Stimulated activated CD4-positive, alpha-beta T cell treated with anti-CD3 and anti-CD28 coated beads, Interleukin-15, amount 100 ng/mL, for 24 hours (primary cell): Measurements from ENCODE around the gene IP6K2.

ENCODE experiments used
- DNase-seq: peaks from one replicate; pipeline ENCODE4 v3.0.0-alpha.2; 2020

The IP6K2 gene

DNA sequence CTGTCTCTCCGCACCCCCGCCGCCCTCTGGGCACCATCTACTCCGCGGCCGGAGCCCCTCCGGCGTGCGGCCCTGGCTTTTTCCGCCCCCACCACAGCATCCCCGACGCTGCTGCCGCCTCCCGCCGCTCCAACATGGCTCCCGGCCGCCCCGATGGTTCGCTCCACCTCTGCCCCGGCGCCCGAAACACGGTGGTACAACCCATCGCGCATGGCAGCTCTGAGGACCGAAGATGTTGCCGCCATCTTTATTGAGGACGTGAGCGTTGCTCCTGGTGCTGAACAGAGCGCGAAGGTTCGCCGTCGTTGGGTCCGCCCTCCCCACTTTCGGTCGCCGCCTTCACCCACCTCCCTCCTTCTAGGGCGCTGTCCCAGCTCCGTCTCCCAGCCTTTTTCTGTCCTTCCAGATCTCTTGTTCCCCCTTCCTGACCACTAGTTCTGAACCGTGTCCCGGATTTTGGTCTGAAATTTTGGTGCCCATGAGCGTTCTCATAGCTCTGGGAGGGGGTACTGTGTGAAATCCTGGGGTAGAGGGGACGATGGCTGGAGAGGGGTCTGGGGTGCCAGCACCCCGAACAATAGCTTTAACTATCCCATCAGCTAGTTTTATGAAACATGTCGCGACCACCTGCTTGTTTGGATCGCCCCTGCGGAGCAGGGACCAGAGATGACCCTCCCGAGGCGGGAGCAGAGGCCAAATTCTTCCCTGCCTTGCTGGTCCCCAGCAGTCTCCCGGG is 54.1 kb downstream of the IP6K2 start, which contains the start of gene CELSR3:
TSS of gene CELSR3 (minus strand) at position 134 of the 736 bp plus-strand sequence. CDS start 252 bp downstream, outside the sequence.
- DNase-seq, result peak; percentile 75

GRCh38 chr3:48662145-48662752 is 54.8 kb downstream of the IP6K2 start:
- no peak for DNase-seq

DNA sequence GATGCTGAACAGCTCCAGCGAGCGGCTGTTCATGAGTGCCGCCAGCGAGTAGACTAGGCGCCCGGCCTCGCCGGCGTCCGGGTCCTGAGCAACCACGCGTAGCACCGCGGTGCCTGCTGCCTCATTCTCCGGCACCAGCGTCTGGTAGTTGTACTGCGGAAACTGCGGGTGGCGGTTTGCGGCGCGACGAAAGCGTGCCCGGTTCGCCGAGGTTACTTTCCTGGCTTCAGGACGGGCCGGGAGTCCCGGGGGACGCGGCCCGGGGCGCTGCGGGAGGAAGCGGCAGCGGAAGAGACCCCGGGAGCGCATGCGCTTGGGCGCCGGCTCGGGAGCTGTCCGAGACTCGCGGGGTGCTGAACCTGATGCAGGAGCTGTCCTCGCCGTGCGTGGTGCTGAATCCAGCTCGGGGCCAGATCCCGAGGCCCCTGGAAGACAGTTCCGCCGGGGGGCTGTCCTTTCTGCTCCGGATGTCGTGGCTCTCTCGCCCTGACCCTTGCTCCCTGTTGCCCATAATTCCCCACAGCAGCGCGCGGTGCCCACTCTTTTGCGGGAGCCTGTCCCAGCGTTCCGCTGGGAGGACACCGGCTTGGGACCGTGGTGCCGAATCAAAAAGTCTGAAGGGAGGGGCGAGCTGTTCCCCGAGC is 55.4 kb downstream of the IP6K2 start:
- peak; percentile 76 for DNase-seq

GRCh38 chr3:48660800-48661400 is 56.1 kb downstream of the IP6K2 start:
- DNase-seq, result no peak

DNA sequence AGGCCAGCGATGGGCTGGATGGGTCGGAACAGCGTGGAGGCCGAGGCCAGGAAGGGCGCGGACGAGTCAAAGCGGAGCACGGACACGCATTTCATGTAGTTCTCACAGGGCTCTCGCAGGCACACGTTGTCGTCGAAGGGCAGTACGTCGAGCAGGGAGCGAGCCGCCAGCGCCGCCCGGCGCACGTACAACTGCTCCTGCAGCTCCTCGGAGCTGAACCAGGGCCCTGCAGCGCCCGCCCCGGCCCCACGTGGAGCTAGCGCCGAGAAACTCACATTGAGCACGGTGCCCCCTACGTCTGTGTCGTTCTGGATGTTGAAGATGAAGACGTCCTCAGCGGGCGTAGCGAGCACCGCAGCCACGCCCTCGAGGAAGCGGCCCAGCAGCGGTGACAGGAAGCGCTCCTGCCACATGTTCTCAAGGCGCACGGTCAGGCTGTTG is 60.2 kb downstream of the IP6K2 start:
- DNase-seq, result peak; percentile 54

GRCh38 chr3:48656061-48656840 is 60.8 kb downstream of the IP6K2 start:
- peak; percentile 91 for DNase-seq

DNA sequence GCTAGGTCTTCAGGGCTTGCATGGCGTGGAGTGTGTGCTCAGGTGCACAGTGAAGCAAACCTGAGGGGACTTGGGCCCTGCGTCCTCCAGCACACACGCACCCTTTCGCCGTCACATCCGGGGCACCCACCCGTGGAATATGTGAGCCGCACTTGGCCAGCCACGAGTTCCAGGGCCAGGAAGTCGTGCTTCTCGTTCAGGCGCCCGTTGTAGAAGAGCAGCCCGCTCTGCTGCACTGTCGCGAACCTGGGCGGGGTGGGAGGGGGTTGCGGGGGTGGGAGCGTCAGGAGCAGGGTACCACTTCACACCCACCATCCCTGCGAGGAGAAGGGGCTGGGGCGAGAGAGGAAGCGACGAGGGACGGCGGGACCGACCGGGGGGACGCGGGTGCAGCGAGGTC is 61.4 kb downstream of the IP6K2 start:
- peak; percentile 72 for DNase-seq

- no peak for DNase-seq
These were observed 62.0 kb downstream of the IP6K2 start for GRCh38 chr3:48655063-48655462.

GRCh38 chr3:48652923-48653715 is 63.9 kb downstream of the IP6K2 start:
- DNase-seq, result no peak

GRCh38 chr3:48651771-48652170 is 65.2 kb downstream of the IP6K2 start:
- no peak for DNase-seq

GRCh38 chr3:48650723-48651122 is 66.3 kb downstream of the IP6K2 start:
- no peak for DNase-seq

- no peak for DNase-seq
These were observed 68.7 kb downstream of the IP6K2 start for GRCh38 chr3:48648188-48648850.

DNA sequence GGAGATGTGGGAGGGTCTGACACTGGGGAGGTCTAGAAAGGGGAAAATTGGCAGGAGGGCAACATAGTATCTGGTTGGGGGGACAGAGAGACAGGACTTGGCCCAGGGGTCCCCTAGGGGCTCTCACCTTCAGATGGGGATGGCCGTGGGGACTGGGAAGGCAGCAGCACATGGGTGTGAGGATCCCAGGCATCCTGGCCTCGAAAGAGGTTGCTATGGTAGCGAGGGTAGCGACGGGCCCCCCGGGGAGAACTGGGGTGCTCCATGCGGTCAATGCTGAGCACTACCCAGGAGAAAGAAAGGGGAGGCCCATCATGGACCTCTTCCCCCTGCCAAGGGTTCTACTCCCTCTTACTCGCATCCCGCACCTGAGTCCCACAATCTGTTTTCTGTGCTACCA is 69.3 kb downstream of the IP6K2 start:
- no peak for DNase-seq

DNA sequence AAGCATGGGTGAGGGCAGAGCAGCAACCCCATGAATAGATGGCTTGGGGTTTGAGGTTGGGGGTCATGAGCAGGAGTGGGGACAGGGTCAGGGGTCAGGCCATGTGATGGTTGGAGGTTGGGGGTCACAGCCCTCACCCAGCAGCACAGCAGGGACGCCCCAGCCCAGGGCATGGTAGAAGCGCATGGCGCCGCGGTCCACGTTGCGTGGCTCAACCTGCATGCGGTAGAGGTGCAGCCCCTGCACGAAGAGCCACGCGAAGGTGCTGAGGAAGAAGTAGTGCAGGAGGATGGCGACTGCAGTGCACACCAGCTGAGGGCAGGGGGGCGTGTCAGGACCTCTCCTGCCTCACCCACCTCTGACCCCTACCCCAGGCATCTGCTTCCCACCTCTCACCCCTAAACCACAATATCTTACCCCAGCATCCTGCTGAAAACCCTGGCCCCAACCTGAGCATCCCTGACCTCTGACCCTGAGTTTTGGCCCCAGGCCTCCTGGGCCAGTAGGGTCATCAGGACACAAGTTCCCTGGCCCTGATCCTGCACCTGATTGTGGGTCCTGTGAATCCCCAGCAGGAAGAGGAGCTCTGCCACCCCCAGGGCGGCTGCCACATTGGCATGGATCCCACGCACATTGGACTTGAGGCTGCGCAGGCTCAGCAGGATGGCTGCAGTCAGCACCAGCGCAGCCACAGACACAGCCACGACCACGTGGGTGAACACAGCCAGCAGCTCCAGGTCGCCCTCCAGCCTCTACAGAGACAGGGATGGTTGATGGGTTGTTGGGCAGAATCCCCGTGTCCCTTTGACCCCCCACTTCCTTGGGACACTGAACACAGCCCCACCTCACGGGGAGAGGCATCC is 71.9 kb downstream of the IP6K2 start:
- no peak for DNase-seq

- DNase-seq, result no peak
These were observed 74.4 kb downstream of the IP6K2 start for GRCh38 chr3:48642605-48643004.

- DNase-seq, result no peak
These were observed 75.6 kb downstream of the IP6K2 start for GRCh38 chr3:48641396-48641795.

- DNase-seq, result no peak
These were observed 76.9 kb downstream of the IP6K2 start for GRCh38 chr3:48639944-48640606.
